ENCODE data around the gene ARHGEF18. TPM values are rescaled to one million over a fixed set of nuclear protein-coding genes. Genes with fewer than 3 reads are reported as not detected.

ARHGEF18 gene
- total and polyA plus RNA-seq, 2 experiments from 2014 or later, result 12.3 to 31.9 TPM

DNA sequence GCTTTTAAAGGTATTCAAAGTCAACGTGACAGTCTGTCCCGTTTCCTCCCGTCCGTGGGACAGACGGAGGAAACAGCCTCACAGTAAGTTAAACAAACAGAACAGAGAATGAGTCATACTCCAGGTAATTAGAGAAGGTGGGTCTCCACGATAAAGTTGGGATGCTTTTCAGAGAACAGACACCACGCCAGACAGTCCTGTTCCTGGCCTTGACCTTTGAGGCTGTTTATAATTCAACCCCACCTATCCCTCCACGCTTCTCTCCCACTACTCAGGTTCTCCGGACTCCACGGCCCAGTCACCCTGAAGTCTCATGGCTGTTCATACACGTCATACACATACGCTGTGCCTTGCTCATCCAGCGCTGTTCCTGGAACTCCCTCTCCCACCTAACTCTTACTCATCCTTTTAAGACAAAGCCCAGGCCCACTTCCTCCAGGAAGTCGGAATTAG, 42.5 kb downstream of the ARHGEF18 start:
- no peaks in the 10 kb centered on the region for H3K36me3 ChIP-seq
- TF ChIP-seq, protein P1, sequence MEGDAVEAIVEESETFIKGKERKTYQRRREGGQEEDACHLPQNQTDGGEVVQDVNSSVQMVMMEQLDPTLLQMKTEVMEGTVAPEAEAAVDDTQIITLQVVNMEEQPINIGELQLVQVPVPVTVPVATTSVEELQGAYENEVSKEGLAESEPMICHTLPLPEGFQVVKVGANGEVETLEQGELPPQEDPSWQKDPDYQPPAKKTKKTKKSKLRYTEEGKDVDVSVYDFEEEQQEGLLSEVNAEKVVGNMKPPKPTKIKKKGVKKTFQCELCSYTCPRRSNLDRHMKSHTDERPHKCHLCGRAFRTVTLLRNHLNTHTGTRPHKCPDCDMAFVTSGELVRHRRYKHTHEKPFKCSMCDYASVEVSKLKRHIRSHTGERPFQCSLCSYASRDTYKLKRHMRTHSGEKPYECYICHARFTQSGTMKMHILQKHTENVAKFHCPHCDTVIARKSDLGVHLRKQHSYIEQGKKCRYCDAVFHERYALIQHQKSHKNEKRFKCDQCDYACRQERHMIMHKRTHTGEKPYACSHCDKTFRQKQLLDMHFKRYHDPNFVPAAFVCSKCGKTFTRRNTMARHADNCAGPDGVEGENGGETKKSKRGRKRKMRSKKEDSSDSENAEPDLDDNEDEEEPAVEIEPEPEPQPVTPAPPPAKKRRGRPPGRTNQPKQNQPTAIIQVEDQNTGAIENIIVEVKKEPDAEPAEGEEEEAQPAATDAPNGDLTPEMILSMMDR (IDR thresholded peaks at IDR 0.05; ENCODE audit: low read depth, low read length), result no peak
- H3K9me3 ChIP-seq (ENCODE audit: low read depth), result no peaks in the 10 kb centered on the region
- peak in 1 of 2 donors; percentile 83 for DNase-seq (ENCODE audit: low read depth in 1 of 2, low spot score in 1 of 2)
- no peaks in the 10 kb centered on the region for H3K27me3 ChIP-seq
- H3K4me3 ChIP-seq, result no peak overlapping the region
- no peak overlapping the region for H3K27ac ChIP-seq
- H3K4me1 ChIP-seq (ENCODE audit: low read depth), result peaks cover 3% of the 10 kb centered on the region

DNA sequence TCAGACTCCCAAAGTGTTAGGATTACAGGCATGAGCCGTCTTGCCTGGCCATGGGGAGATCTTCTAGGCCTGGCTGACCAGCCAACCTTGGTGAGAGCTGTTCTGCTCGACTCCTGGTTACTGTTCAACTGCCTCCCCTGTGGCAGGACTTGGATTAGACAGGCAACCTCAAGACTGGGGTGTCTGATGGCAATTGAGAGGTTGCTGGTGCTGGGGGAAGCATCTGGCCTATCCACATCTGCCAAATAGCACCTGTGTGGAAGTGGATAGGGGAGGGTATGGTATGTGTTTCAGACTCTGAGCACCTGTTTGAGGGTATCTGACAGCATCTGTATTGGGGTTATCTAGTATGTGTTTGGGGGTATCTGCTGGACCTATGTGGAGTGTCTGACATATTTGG, 44.7 kb downstream of the ARHGEF18 start:
- H3K9me3 ChIP-seq (ENCODE audit: low read depth), result no peaks in the 10 kb centered on the region
- DNase-seq (ENCODE audit: low read depth in 1 of 2, low spot score in 1 of 2), result no peak
- no peaks in the 10 kb centered on the region for H3K36me3 ChIP-seq
- H3K4me3 ChIP-seq, result no peak overlapping the region
- H3K27ac ChIP-seq, result no peak overlapping the region
- peaks cover 4% of the 10 kb centered on the region for H3K4me1 ChIP-seq (ENCODE audit: low read depth)
- TF ChIP-seq, protein P1 (IDR thresholded peaks at IDR 0.05; ENCODE audit: low read depth, low read length), result no peak
- no peaks in the 10 kb centered on the region for H3K27me3 ChIP-seq

DNA sequence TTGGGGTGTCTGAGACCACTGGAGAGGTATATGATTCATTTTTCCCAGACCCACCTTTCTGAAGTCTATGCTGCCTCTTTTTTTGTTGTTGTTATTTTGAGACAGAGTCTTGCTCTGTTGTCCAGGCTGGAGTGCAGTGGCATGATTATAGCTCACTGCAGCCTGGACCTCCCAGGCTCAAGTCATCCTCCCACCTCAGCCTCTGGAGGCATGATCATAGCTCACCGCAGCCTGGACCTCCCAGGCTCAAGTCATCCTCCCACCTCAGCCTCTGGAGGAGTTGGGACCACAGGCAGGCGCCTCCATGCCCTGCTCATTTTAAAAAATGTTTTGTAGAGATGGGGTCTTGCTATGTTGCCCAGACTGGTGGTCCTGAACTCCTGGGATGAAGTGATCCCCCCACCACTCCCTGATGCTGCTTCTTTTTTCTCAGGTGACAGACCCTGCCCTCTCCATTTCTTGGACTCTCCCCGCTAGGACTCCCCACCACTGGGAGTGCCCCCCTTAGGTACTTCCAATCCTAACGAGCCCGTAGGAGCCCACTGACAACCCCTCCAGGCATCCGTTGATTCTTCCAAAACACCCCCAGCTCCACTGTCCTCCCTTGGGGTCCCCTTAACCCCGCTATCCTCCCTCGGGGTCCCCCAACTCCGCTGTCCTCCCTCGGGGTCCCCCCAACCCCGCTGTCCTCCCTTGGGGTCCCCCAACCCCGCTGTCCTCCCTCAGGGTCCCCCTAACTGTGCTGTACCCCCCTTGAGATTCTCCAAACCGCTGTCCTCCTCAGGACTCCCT, 45.4 kb downstream of the ARHGEF18 start:
- DNase-seq (ENCODE audit: low read depth in 1 of 2, low spot score in 1 of 2), result peak in 1 of 2 donors; percentile 18
- Histone ChIP-seq H3K4me1 (ENCODE audit: low read depth) (peaks cover 4% of the 10 kb centered on the region), H3K36me3 (no peaks in the 10 kb centered on the region), H3K27me3 (no peaks in the 10 kb centered on the region), H3K9me3 (ENCODE audit: low read depth) (no peaks in the 10 kb centered on the region), H3K27ac (no peak overlapping the region), H3K4me3 (peak overlapping the region; percentile 50)
- TF ChIP-seq, protein P1 (IDR thresholded peaks at IDR 0.05; ENCODE audit: low read depth, low read length), result no peak

DNA sequence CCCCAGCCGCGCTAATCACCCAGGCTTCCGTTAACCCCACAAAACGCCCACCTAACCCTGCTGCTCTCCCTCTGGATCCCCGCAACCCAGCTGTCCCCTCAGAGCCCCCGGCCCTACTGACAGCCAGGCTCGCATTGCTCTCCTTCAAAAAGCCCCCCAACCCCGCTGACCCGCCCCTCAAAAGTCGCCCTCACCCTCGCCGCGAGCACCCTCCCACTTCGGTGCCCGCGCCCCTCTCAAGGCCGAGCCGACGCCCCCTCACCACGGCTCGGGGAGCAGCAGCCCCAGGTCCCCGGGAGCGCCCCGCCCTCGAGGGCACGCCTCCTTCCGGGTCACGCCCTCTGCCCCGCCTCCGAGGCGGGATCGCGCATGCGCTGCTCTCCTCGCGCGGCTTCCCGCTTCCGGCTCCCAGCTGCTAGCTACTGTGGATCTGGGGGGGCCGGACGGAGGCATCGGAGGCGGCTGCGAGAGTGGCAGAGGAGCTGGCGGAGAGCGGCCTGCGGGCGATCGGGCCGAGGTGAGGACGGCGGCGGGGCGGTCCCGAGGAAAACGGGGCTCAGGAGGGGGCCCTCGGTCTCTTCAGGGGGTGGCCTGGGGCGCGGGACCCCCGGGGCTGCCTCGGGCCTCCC, 46.1 kb downstream of the ARHGEF18 start:
- peak overlapping the region; percentile 3 for H3K27ac ChIP-seq
- peak; percentile 92 to 93 for DNase-seq (ENCODE audit: low read depth in 1 of 2, low spot score in 1 of 2)
- H3K36me3 ChIP-seq, result no peaks in the 10 kb centered on the region
- TF ChIP-seq, protein P1 (IDR thresholded peaks at IDR 0.05; ENCODE audit: low read depth, low read length), result no peak
- H3K4me3 ChIP-seq, result peak overlapping the region; percentile 50
- peaks cover 4% of the 10 kb centered on the region for H3K4me1 ChIP-seq (ENCODE audit: low read depth)
- no peaks in the 10 kb centered on the region for H3K9me3 ChIP-seq (ENCODE audit: low read depth)
- no peaks in the 10 kb centered on the region for H3K27me3 ChIP-seq

DNA sequence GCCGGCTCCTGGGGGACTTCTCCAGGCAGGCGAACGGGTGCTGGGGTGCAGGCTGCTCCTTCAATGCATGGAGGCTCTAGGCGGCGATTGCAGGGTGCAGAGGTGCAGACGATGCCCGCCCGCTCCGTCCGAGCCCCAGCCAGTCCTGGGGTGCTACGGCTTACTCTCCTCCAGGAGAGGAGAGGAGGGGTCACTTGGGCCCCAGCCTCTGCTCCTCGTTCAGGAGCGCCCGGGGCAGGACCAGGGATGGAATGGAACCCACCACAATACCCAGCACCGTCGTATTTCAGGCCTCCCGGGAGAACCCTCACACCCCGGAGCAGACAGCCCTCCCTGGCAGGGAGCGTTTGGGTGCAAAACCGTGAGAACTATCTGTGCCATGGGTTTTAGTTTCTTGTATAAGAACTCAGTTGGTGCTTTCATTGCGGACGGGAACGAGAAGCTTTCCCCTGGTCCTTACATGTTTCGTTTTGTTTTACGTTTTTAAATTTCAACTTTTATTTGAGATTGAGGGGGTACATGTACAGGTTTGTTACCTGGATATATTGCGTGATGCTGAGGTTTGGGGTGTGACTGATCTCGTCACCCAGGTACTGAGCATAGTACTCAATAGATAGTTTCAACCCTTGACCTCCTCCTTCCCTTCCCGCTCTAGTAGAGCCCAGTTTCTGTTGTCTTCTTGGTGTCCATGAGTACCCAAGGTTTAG, 46.8 kb downstream of the ARHGEF18 start:
- TF ChIP-seq, protein P1 (IDR thresholded peaks at IDR 0.05; ENCODE audit: low read depth, low read length), result no peak
- no peaks in the 10 kb centered on the region for H3K9me3 ChIP-seq (ENCODE audit: low read depth)
- peaks cover 4% of the 10 kb centered on the region for H3K4me1 ChIP-seq (ENCODE audit: low read depth)
- DNase-seq (ENCODE audit: low read depth in 1 of 2, low spot score in 1 of 2), result peak; percentile 10 to 19
- no peaks in the 10 kb centered on the region for H3K27me3 ChIP-seq
- peak overlapping the region; percentile 3 for H3K27ac ChIP-seq
- H3K36me3 ChIP-seq, result no peaks in the 10 kb centered on the region
- peak overlapping the region; percentile 50 for H3K4me3 ChIP-seq
